ENCODE data around the gene LPAR1.

DNA sequence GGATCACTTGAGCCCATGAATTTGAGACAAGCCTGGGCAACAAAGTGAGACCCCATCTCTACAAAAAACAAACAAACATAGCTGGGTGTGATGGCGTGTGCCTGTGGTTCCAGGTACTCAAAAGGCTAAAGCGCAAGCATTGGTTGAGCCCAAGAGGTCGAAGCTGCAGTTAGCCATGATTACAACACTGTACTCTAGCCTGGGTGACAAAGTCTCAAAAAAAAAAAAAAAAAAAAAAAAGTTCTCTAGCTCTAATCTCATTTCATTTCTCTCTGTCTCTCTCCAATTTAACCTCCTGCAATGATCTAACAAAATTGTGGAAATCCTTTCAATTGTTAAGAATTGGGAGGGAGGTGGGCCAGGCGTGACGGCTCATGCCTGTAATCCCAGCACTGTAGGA lies 33.3 kb downstream of the LPAR1 start:
- TF ChIP-seq, protein P1, sequence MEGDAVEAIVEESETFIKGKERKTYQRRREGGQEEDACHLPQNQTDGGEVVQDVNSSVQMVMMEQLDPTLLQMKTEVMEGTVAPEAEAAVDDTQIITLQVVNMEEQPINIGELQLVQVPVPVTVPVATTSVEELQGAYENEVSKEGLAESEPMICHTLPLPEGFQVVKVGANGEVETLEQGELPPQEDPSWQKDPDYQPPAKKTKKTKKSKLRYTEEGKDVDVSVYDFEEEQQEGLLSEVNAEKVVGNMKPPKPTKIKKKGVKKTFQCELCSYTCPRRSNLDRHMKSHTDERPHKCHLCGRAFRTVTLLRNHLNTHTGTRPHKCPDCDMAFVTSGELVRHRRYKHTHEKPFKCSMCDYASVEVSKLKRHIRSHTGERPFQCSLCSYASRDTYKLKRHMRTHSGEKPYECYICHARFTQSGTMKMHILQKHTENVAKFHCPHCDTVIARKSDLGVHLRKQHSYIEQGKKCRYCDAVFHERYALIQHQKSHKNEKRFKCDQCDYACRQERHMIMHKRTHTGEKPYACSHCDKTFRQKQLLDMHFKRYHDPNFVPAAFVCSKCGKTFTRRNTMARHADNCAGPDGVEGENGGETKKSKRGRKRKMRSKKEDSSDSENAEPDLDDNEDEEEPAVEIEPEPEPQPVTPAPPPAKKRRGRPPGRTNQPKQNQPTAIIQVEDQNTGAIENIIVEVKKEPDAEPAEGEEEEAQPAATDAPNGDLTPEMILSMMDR (conservative IDR thresholded peaks at IDR 0.05): no peak
- TF ChIP-seq ZFX (IDR thresholded peaks at IDR 0.05): no peak
